ENCODE results near the gene CMPK1. TPM values are rescaled to one million over a fixed set of nuclear protein-coding genes. Genes with fewer than 3 reads are reported as not detected.
A peak's percentile ranks its signal among the peaks of the same experiment; 100 is the strongest.
"Not testable (repeated sequence)": the region's sequence is repeated elsewhere in the genome, so short reads cannot be mapped to it uniquely, and the experiment has no call there.

CMPK1 gene
- polyA plus RNA-seq, 4 donors = 66.3 to 83.9 (median 81.9) TPM

GRCh38 chr1:47334765-47335435, 1.3 kb downstream of the CMPK1 start:
- DNase-seq (ENCODE audit: low read depth in 4 of 4, low spot score in 3 of 4) = no peak

- DNase-seq (ENCODE audit: low read depth in 4 of 4, low spot score in 3 of 4) = no peak
Observed at GRCh38 chr1:47337350-47337749, 3.8 kb downstream of the CMPK1 start.

- DNase-seq (ENCODE audit: low read depth in 4 of 4, low spot score in 3 of 4) = no peak
Observed at GRCh38 chr1:47338249-47339077, 4.9 kb downstream of the CMPK1 start.

GRCh38 chr1:47340227-47340626, 6.6 kb downstream of the CMPK1 start:
- no peak for DNase-seq (ENCODE audit: low read depth in 4 of 4, low spot score in 3 of 4)

DNA sequence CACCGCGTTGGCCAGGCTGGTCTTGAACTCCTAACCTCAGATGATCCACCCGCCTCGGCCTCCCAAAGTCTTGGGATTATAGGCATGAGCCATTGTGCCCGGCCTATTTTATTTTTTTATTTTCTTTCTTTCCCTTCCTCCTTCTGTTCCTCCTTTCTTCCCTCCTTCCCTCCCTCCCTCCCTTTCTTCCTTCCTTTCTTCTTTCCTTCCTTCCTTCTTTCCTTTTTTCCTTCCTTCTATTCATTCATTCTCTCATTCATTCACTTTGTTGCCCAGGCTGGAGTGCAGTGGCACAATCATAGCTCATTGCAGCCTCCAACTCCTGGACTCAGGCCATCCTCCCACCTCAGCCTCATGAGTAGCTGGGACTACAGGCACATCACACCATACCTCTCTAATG, 13.4 kb downstream of the CMPK1 start:
- DNase-seq (ENCODE audit: low read depth in 4 of 4, low spot score in 3 of 4) = not testable (repeated sequence)

DNA sequence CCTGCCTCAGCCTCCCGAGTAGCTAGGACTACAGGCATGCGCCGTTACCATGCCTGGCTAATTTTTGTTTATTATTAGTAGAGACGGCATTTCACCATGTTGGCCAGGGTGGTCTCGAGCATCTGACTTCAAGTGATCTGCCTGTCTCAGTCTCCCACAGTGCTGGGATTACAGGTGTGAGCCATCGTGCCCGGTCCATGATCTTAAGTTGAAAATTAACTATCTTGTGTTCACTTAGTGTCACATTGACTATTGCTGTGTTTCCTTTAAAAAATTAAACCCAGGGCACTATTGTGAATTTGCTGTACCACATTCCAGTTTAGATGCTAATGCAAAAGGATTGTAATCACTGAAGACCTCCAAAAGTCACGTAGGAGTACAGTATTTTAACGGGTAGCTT, 14.1 kb downstream of the CMPK1 start:
- DNase-seq (ENCODE audit: low read depth in 4 of 4, low spot score in 3 of 4) = no peak

GRCh38 chr1:47348246-47348645, 14.7 kb downstream of the CMPK1 start:
- DNase-seq (ENCODE audit: low read depth in 4 of 4, low spot score in 3 of 4) = no peak

DNA sequence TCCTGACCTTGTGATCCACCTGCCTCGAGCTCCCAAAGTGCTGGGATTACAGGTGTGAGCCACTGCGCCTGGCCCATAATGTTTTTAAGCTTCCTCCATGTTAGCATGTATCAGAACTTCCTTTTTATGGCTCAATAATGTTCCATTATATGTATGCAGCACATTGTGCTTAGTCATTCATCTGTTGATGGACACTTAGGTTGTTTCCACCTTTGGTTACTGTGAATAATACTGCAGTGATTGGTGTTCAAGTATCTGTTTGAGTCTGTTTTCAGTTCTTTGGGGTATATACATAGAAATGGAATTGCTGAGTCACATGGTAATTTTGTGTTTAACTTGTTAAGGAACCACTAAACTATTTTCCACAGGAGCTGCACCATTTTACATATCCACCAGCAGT, 17.7 kb downstream of the CMPK1 start:
- no peak for DNase-seq (ENCODE audit: low read depth in 4 of 4, low spot score in 3 of 4)

DNA sequence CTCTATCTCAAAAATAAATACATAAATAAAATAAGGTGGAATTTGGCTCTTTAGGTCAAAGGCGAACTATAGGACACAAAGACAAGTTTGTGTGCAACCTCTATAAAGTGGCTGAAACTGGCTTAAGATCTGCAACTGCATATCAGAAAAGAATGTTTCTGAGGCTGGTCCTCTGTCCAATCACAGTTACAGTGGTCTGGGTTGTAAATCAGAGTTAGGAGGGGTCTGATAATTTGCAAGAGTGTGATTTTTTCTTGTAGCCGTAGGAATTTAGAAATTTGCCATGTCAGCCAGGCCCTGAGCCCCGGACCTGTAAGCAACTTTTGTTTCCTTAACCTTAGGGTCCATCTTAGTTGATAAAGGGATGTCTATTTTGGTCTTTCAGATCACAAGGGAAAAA, 27.8 kb downstream of the CMPK1 start:
- no peak for DNase-seq (ENCODE audit: low read depth in 4 of 4, low spot score in 3 of 4)

GRCh38 chr1:47362828-47363227, 29.2 kb downstream of the CMPK1 start:
- no peak for DNase-seq (ENCODE audit: low read depth in 4 of 4, low spot score in 3 of 4)

DNA sequence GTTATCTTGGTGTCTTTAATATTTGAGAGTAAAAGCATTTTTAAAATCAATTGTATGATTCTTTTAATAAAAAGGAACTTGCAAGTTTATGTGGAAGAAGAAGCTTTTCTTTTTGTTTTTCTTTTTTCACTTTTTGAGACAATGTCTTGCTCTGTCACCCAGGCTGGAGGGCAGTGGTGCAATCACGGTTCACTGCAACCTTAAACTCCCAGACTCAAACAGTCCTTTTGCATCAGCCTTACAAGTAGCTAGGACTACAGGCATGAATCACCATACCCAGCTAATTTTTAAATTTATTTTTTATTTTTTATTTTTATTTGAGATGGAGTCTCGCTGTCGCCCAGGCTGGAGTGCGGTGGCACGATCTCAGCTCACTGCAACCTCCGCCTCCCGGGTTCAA, 34.1 kb downstream of the CMPK1 start:
- no peak for DNase-seq (ENCODE audit: low read depth in 4 of 4, low spot score in 3 of 4)

DNA sequence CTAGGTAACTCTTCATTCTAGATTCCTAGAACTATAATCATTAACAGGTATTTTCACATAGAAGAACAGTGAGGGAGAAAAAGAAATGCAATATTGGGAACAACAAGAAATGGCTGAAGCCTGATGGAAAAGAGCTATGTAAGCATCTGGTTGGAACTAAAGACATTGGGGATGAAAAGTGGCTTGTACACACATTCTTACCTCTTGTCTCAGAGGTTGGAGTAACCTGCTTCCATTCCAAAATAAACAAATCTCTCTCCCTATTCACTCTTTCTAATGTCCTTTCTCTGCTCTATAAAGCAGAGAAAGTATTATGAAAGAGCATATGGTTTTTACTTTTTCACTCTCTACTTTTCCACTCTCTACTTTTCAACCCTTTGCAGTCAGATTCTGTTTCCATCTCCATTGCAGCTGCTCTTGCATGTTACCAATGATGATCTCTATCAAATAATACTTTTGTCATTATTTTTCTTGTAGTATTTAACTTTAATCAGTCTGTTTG, 37.5 kb downstream of the CMPK1 start:
- no peak for DNase-seq (ENCODE audit: low read depth in 4 of 4, low spot score in 3 of 4)

DNA sequence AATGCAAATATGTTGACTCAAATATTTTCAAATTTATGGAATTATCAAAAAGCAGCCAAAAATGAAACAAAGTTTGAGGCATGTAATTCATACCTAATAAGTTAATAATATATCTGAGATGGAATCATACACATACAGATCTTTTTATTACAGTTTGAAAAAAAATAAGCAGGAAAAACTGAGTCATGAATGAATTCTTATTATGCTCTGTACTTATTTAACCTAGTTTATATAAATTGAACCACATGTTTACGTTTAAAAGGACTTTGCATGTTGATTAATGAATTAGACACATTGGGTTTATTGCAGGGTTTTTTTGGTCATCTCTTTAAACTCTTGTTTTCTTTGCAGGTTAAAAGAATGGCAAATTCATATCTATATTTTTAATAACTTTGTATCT, 40.9 kb downstream of the CMPK1 start:
- DNase-seq (ENCODE audit: low read depth in 4 of 4, low spot score in 3 of 4) = no peak

- DNase-seq (ENCODE audit: low read depth in 4 of 4, low spot score in 3 of 4) = no peak
Observed at GRCh38 chr1:47378147-47378546, 44.6 kb downstream of the CMPK1 start.

DNA sequence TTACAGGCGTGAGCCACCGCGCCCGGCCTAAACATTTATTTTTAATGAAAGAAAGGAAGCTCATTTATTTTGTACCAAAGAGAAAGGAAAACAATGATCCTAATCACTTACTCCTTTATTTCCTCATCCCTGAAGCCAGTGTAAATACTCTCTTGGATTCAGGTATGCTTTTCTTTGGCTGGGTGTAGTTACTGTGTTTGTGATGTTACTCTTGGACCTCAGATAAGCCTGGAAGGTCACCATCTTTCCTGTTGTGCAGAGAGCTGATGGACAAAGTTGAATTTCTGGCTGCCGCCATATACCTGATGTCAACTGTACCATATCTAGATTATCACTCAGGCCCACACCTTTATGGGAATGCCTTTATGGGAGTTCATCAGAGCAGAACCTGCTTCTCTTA, 47.1 kb downstream of the CMPK1 start:
- no peak for DNase-seq (ENCODE audit: low read depth in 4 of 4, low spot score in 3 of 4)

GRCh38 chr1:47382399-47382983, 48.9 kb downstream of the CMPK1 start:
- no peak for DNase-seq (ENCODE audit: low read depth in 4 of 4, low spot score in 3 of 4)

DNA sequence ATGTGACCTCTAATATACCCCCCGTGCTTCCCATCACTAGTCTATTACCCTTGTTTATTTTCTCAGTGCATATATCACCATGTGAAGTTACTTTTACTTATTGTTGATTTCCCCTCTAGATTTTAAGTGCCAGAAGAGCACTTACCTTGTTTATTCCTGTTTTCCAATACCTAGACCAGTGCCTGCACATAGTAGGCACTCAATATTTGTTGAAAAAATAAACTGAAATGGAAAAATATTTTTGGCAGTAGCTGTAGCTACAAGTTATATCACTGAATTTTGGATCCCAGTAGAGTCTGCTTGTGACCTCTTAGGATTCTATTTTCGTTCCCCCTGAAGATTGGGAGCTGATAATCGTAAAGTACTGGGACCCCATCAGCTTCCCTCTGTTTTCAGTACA, 50.5 kb downstream of the CMPK1 start:
- DNase-seq (ENCODE audit: low read depth in 4 of 4, low spot score in 3 of 4) = no peak

DNA sequence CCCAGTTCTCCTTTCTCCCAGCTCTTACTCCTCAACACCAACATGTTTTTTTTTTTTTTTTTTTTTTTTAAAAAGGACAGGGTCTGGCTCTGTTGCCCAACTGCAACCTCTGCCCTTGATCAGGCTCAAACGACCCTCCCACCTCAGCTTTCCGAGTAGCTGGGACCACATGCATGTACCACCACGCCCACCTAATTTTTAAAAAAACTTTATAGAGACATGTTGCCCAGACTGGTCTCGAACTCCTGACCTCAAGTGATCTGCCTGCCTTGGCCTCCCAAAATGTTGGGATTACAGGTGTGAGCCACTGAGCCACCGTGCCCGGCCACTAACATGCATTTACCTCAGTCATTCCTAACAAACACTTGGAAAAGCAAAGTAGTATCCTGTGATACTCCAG, 51.4 kb downstream of the CMPK1 start:
- no peak for DNase-seq (ENCODE audit: low read depth in 4 of 4, low spot score in 3 of 4)

- no peak for DNase-seq (ENCODE audit: low read depth in 4 of 4, low spot score in 3 of 4)
Observed at GRCh38 chr1:47386268-47386667, 52.7 kb downstream of the CMPK1 start.

DNA sequence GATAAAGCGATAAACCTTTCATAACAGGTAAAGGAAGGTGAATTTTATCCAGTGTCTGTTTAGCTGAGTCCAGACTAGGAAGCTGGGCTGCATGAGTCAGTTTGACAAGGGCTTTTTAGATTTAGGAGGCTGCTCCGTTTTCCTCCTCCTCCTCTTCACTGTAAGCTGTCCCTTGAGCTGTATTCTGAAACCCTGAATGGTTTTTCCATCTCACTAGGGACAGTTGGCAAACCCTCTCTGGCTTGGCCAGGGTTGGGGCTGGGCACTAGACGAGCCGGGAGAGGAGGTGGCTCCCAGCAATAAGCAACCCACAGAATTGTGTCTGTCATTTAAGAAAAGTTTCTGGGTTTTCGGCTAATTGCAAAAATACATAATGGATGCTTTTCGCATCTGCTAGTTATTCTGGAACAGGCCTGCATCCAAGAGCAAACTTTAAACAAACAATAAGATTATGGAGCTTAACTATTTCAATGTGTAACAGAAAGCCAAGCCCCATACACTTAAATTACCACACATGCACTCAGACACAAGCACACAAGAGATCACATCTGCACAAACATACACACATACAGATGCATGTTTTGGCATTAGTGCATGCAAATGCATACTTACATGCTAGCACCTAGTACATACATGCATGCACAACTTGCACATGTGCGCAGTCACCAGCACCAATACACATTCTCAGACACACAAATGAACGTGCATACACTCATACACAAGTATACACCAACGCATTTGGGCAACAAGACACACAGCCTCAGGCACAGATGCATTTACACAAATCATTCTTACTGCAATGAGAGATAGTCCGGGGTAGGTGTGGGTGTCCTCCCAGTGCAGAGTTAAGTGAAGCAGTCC, 54.7 kb downstream of the CMPK1 start:
- DNase-seq (ENCODE audit: low read depth in 4 of 4, low spot score in 3 of 4) = no peak

GRCh38 chr1:47388891-47389238, 55.3 kb downstream of the CMPK1 start:
- DNase-seq (ENCODE audit: low read depth in 4 of 4, low spot score in 3 of 4) = peak; percentile 31 to 54 (median 46)
